ENCODE measurements around the gene CELF5.

DNA sequence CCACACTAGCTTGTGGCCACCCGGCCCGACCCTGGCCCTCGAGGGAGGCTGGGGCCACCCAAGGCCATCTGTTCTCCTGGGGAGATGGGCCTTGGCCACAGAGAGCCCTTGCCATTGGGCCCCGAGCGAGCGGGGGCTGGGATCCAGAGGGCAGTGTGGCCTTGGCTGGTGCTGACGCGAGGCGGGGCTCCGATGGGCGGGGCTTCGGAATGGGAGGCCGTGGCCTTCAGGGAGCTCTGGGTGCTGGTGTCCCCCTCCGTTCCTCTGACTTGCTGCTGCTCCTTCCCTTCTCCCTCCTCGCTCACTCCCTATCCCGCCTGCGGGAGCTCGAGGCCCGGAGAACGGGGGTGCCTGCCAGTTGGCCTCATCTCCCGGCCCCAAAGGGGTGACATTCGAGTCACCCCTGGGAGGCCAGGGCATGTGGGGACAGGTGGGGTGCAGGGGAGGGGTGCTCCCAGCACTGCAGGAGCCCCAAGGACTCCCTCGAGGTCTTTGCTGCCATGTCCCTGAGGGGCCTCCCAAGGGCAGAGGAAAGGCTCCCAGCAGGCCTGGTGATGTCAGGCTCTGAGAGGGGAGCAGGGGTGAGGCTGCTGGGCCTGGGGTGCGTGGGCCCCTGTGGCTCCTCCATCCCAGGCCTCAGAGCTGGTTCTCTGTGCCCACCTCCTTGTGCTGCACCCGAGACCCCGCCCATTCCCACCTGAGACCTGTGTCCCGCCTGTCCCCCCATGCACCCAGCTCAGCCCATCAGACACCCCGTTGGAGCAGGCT, 34.6 kb upstream of the CELF5 start:
- TF ChIP-seq, protein P1, sequence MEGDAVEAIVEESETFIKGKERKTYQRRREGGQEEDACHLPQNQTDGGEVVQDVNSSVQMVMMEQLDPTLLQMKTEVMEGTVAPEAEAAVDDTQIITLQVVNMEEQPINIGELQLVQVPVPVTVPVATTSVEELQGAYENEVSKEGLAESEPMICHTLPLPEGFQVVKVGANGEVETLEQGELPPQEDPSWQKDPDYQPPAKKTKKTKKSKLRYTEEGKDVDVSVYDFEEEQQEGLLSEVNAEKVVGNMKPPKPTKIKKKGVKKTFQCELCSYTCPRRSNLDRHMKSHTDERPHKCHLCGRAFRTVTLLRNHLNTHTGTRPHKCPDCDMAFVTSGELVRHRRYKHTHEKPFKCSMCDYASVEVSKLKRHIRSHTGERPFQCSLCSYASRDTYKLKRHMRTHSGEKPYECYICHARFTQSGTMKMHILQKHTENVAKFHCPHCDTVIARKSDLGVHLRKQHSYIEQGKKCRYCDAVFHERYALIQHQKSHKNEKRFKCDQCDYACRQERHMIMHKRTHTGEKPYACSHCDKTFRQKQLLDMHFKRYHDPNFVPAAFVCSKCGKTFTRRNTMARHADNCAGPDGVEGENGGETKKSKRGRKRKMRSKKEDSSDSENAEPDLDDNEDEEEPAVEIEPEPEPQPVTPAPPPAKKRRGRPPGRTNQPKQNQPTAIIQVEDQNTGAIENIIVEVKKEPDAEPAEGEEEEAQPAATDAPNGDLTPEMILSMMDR (IDR thresholded peaks at IDR 0.05) = no peak
- TF ChIP-seq POLR2A (IDR thresholded peaks at IDR 0.05) = no peak

All from sigmoid colon (tissue), 3 donors.